H1 (cell line): Measurements from ENCODE around the gene FOXK1. TPM values are rescaled to one million over a fixed set of nuclear protein-coding genes. Genes with fewer than 3 reads are reported as not detected.

Experiments
- CTCF ChIA-PET: fragments of 300-600 bp; sonication (Branson Sonifier 250); formaldehyde crosslinking; loops from one replicate; lab custom pipeline; 2021; ENCODE audit not compliant: partially characterized antibody; lab: Charles Lee
- POLR2A ChIA-PET: fragments of 300-600 bp; sonication (Branson Sonifier 250); formaldehyde crosslinking; loops from one replicate; lab custom pipeline; 2021; ENCODE audit warnings: inconsistent platforms; ENCODE audit not compliant: partially characterized antibody; lab: Charles Lee
- DNase-seq, 2 experiments: peaks; one replicate each; pipeline versions ENCODE4 v3.0.0 to v3.0.0-alpha.2; 2010 to 2022; ENCODE audit warnings: low spot score in 2 of 2, low read depth in 1 of 2, mixed read lengths in 1 of 2
- FAIRE-seq: peaks from 2 replicates; lab custom pipeline; 2011; peaks lifted over from hg19 to GRCh38; lab: Jason Lieb, UNC
- H2AFZ ChIP-seq: 2 replicates; pipeline ENCODE4 v1.8.1; 2012; ENCODE audit warnings: low read length, inconsistent platforms
- H2AK5ac ChIP-seq: 2 replicates; pipeline ENCODE4 v1.6.1; 2013; ENCODE audit warnings: low read depth, low read length
- H2BK120ac ChIP-seq: replicated peaks from 2 replicates; pipeline ENCODE3; 2013; ENCODE audit warnings: low read depth, low read length, inconsistent platforms
- H2BK12ac ChIP-seq: 2 replicates; pipeline ENCODE4 v1.6.1; 2013; ENCODE audit warnings: low read depth, low read length
- H2BK15ac ChIP-seq: 2 replicates; pipeline ENCODE4 v1.6.1; 2013; ENCODE audit warnings: low read length
- H2BK20ac ChIP-seq: 2 replicates; pipeline ENCODE4 v1.6.1; 2013; ENCODE audit warnings: low read length
- H2BK5ac ChIP-seq: 2 replicates; pipeline ENCODE4 v1.6.1; 2013; ENCODE audit warnings: low read depth, low read length
- H3K14ac ChIP-seq: 2 replicates; pipeline ENCODE4 v1.6.1; 2013; ENCODE audit warnings: inconsistent platforms; ENCODE audit not compliant: insufficient read length
- H3K18ac ChIP-seq: 2 replicates; pipeline ENCODE4 v1.6.1; 2013; ENCODE audit warnings: low read length; ENCODE audit errors: extremely low read depth
- H3K23ac ChIP-seq: 2 replicates; pipeline ENCODE4 v1.6.1; 2013; ENCODE audit warnings: inconsistent platforms; ENCODE audit not compliant: insufficient read length
- H3K23me2 ChIP-seq: 2 replicates; pipeline ENCODE4 v1.6.1; 2013; ENCODE audit warnings: low read depth, low read length
- H3K27ac ChIP-seq: 2 replicates; pipeline ENCODE4 v1.6.1; 2011; ENCODE audit warnings: low read depth, low read length, inconsistent platforms
- H3K27me3 ChIP-seq, 4 experiments: replicated peaks in 1 of 4; 1 replicate in 1 of 4; 2 replicates in 3 of 4; pipeline versions ENCODE4 v1.6.1 to v1.8.1; 2011 to 2013; ENCODE audit warnings: low read length in 3 of 4, mild to moderate bottlenecking in 3 of 4, inconsistent platforms in 2 of 4, mixed read lengths in 2 of 4, moderate library complexity in 1 of 4; ENCODE audit not compliant: control insufficient read depth in 3 of 4, insufficient read depth in 3 of 4; ENCODE audit errors: extremely low read depth in 1 of 4
- H3K36me3 ChIP-seq, 4 experiments: 2 replicates each; pipeline versions ENCODE4 v1.6.1 to v1.8.1; 2011 to 2013; ENCODE audit warnings: mild to moderate bottlenecking in 4 of 4, low read length in 3 of 4, moderate library complexity in 2 of 4, control low read depth in 1 of 4, inconsistent platforms in 1 of 4; ENCODE audit not compliant: insufficient read depth in 4 of 4, control insufficient read depth in 2 of 4
- H3K4ac ChIP-seq: replicated peaks from 2 replicates; pipeline ENCODE3; 2013; ENCODE audit warnings: low read length, low read depth, mixed read lengths, inconsistent platforms; ENCODE audit not compliant: insufficient read length
- H3K4me1 ChIP-seq, 4 experiments: replicated peaks in 1 of 4; 1 replicate in 1 of 4; 2 replicates in 3 of 4; pipeline versions ENCODE4 v1.6.1 to v1.8.1; 2011 to 2013; ENCODE audit warnings: low read length in 3 of 4, inconsistent platforms in 2 of 4, mixed read lengths in 1 of 4; ENCODE audit not compliant: insufficient read depth in 4 of 4, control insufficient read depth in 3 of 4
- H3K4me2 ChIP-seq, 2 experiments: 2 replicates each; pipeline versions ENCODE4 v1.6.1 to v1.8.1; 2011 to 2013; ENCODE audit warnings: low read depth in 2 of 2, low read length in 2 of 2, control low read depth in 1 of 2, inconsistent platforms in 1 of 2, mild to moderate bottlenecking in 1 of 2; ENCODE audit not compliant: insufficient read depth in 1 of 2
- H3K4me3 ChIP-seq, 4 experiments: fragments of 200-600, 300-600 bp in 1 of 4; sonication (generic), shearing (Covaris generic), sonication (Bioruptor Twin) in 1 of 4; 2 replicates each; pipeline versions ENCODE4 v1.5.1 to v1.8.1; 2011 to 2016; ENCODE audit warnings: low read length in 4 of 4, low read depth in 3 of 4, control low read depth in 2 of 4, inconsistent platforms in 2 of 4, mild to moderate bottlenecking in 2 of 4, mixed read lengths in 1 of 4, moderate library complexity in 1 of 4; ENCODE audit not compliant: insufficient read depth in 2 of 4; ENCODE audit errors: extremely low read depth in 1 of 4
- H3K56ac ChIP-seq: replicated peaks from 2 replicates; pipeline ENCODE3; 2013; ENCODE audit warnings: low read depth, mild to moderate bottlenecking, mixed read lengths, low read length, inconsistent platforms; ENCODE audit not compliant: insufficient read length
- H3K79me1 ChIP-seq: 2 replicates; pipeline ENCODE4 v1.6.1; 2013; ENCODE audit warnings: low read depth, low read length, control low read depth
- H3K79me2 ChIP-seq, 2 experiments: 2 replicates each; pipeline versions ENCODE4 v1.6.1 to v1.8.1; 2012 to 2013; ENCODE audit warnings: low read length in 2 of 2, mild to moderate bottlenecking in 2 of 2, inconsistent platforms in 1 of 2; ENCODE audit not compliant: insufficient read depth in 2 of 2, control insufficient read depth in 1 of 2
- H3K9ac ChIP-seq, 4 experiments: replicated peaks in 1 of 4; 1 replicate in 1 of 4; 2 replicates in 3 of 4; pipeline versions ENCODE4 v1.6.1 to v1.8.1; 2011 to 2013; ENCODE audit warnings: low read depth in 3 of 4, low read length in 3 of 4, control low read depth in 2 of 4, mild to moderate bottlenecking in 2 of 4, moderate library complexity in 2 of 4, inconsistent platforms in 1 of 4; ENCODE audit errors: extremely low read depth in 1 of 4
- H3K9me3 ChIP-seq, 2 experiments: 2 replicates each; pipeline versions ENCODE4 v1.6.1 to v1.8.1; 2012 to 2013; ENCODE audit warnings: mild to moderate bottlenecking in 2 of 2, moderate library complexity in 2 of 2, control low read depth in 1 of 2, inconsistent platforms in 1 of 2, low read depth in 1 of 2, low read length in 1 of 2, mixed read lengths in 1 of 2; ENCODE audit not compliant: insufficient read depth in 2 of 2
- H4K20me1 ChIP-seq, 2 experiments: replicated peaks in 1 of 2; 2 replicates each; pipeline versions ENCODE3 to v1.8.1; 2011 to 2013; ENCODE audit warnings: inconsistent platforms in 2 of 2, low read length in 2 of 2, mild to moderate bottlenecking in 1 of 2; ENCODE audit not compliant: insufficient read depth in 2 of 2, control insufficient read depth in 1 of 2
- H4K5ac ChIP-seq: 2 replicates; pipeline ENCODE4 v1.6.1; 2013; ENCODE audit warnings: low read length, low read depth, mixed read lengths, inconsistent platforms; ENCODE audit not compliant: insufficient read length
- H4K8ac ChIP-seq: 2 replicates; pipeline ENCODE4 v1.8.0; 2013; ENCODE audit warnings: mild to moderate bottlenecking, moderate library complexity, low read length, inconsistent platforms; ENCODE audit not compliant: insufficient read depth; ENCODE audit errors: extremely low read depth
- H4K91ac ChIP-seq: replicated peaks from 2 replicates; pipeline ENCODE3; 2013; ENCODE audit warnings: low read length, mixed read lengths, inconsistent platforms; ENCODE audit not compliant: insufficient read length
- CBX8 ChIP-seq: fragments of 300-800, 300-1000 bp; sonication (generic); IDR thresholded peaks from 2 replicates; pipeline ENCODE4 v1.7.1; 2016; ENCODE audit warnings: low read depth, low read length, borderline replicate concordance
- CEBPB ChIP-seq: IDR thresholded peaks from 2 replicates; pipeline ENCODE4 v1.6.1; 2012; ENCODE audit warnings: low read depth, low read length
- CHD2 ChIP-seq: IDR thresholded peaks from 2 replicates; pipeline ENCODE4 v1.6.1; 2012; ENCODE audit warnings: low read length, improper control_type of control experiment
- GABPA ChIP-seq: IDR thresholded peaks from 2 replicates; pipeline ENCODE4 v1.6.1; 2011; ENCODE audit warnings: mild to moderate bottlenecking, low read length, moderate library complexity, borderline replicate concordance; ENCODE audit not compliant: insufficient read depth
- GTF2F1 ChIP-seq: IDR thresholded peaks from 2 replicates; pipeline ENCODE4 v1.6.1; 2012; ENCODE audit warnings: low read depth, low read length, improper control_type of control experiment, borderline replicate concordance
- KDM4A ChIP-seq: IDR thresholded peaks from one replicate; pipeline ENCODE4 v1.7.1; 2012; ENCODE audit warnings: low read depth, mild to moderate bottlenecking, moderate library complexity, low read length, inconsistent platforms; ENCODE audit not compliant: severe bottlenecking
- NANOG ChIP-seq: IDR thresholded peaks from 2 replicates; pipeline ENCODE4 v1.6.1; 2011; ENCODE audit warnings: low read length, low read depth, mild to moderate bottlenecking, inconsistent platforms; ENCODE audit not compliant: insufficient read depth, poor library complexity, severe bottlenecking
- PHF8 ChIP-seq: fragments of 200-600 bp; sonication (generic); conservative IDR thresholded peaks from 2 replicates; pipeline ENCODE4 v1.7.1; 2012; ENCODE audit warnings: low read depth, mild to moderate bottlenecking, inconsistent platforms, low read length, moderate library complexity
- POLR2AphosphoS5 ChIP-seq: IDR thresholded peaks from 2 replicates; pipeline ENCODE4 v1.6.1; 2011; ENCODE audit warnings: low read depth, low read length
- TAF1 ChIP-seq: IDR thresholded peaks from 2 replicates; pipeline ENCODE4 v1.6.1; 2011; ENCODE audit warnings: mild to moderate bottlenecking, low read depth, low read length
- WGBS, 2 experiments: shearing (Covaris generic) in 1 of 2; methylation state at CpG; one replicate each; pipeline versions ENCODE4 v1.1.6 to v1.1.7; 2013 to 2015; ENCODE audit warnings: low lambda C conversion rate in 2 of 2, mixed read lengths in 2 of 2, inconsistent platforms in 1 of 2, low coverage in 1 of 2, missing lambda C conversion rate in 1 of 2; ENCODE audit not compliant: insufficient replicate concordance in 2 of 2, insufficient coverage in 1 of 2, insufficient read length in 1 of 2; ENCODE audit errors: extremely low coverage in 1 of 2, missing lambda C conversion rate in 1 of 2; 5-methylcytosine and 5-hydroxymethylcytosine counted together
- polyA plus RNA-seq, 7 experiments: library from polyadenylated mRNA; depleted of rRNA in 3 of 7; stranded (reverse) in 5 of 7; unstranded in 2 of 7; fragments of >200 nt in 5 of 7; fragments of 200-250 nt in 2 of 7; gene quantifications; 1 replicate in 5 of 7; 2 replicates in 1 of 7; 4 replicates in 1 of 7; pipeline versions ENCODE4 v1.2.1 to v1.2.3, GENCODE V29; 2011 to 2013; ENCODE audit warnings: missing spikeins in 2 of 7, mixed read lengths in 2 of 7
- total RNA-seq: library from RNA; stranded (reverse); fragmentation: NEBNext Ultra II Directional; extraction: Animal tissue kit (Norgen Biotek cat#: 25700); gene quantifications from 2 replicates; pipeline ENCODE4 v1.2.1, GENCODE V29; 2021
- TF ChIP-seq, protein P1 (sequence below): IDR thresholded peaks from 2 replicates; pipeline ENCODE4 v1.6.1; 2012; ENCODE audit warnings: low read length, inconsistent platforms

Gene FOXK1
- total and polyA plus RNA-seq, 2 of the 8 experiments (the other 6 are each of a cell fraction or from before 2014, with no cell fraction given), result 2.0 to 8.5 TPM

DNA sequence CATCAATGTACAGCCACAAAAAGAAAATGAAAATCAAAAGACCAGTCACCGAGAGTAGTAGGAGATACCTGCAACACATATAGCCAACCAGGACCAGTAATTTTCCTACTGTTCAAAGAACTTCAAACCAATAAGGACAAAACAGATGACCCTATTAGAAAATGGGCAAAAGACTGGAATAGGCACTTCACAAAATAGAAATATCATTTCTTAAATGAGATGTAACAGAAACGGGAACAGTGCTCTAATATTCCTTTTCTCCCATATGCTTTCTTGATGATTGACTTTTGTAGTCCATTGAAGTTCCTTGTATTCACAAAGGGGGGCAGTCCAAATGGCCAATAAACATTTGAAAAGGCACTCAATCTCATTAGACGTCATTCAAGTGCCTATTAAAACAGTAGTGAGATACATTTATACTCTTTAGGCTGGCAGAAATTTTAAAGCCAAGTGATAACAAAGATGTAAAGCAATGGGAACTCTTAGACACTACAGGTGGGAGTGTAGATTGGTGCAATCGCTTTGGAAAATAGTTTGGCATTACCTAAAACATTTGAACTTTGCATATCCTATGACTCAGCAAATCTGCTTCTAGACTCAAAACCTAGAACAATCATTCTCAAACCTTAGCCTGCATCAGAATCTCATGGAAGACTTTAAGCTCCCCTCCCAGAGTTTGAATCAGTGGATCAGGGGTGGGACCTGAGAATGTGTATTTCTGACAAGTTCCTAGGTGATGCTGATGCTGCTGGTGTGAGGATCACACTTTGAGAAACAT lies 24.3 kb upstream of the FOXK1 start:
- Histone ChIP-seq H3K23me2 (no peaks in the 10 kb centered on the region), H3K23ac (no peak overlapping the region), H3K79me1 (no peaks in the 10 kb centered on the region), H3K18ac (no peak overlapping the region), H2BK5ac (no peak overlapping the region), H4K8ac (no peak overlapping the region), H3K4ac (no peak overlapping the region), H3K4me1 (no peaks in the 10 kb centered on the region), H3K9ac (no peak overlapping the region), H4K20me1 (no peaks in the 10 kb centered on the region), H3K14ac (no peak overlapping the region), H2BK120ac (no peak overlapping the region), H2AFZ (no peak overlapping the region), H3K79me2 (no peaks in the 10 kb centered on the region), H3K27me3 (peaks cover 0 to 2% (median 0%) of the 10 kb centered on the region in 4 experiments; a peak in 2 of 7 replicates), H2BK12ac (no peak overlapping the region), H4K5ac (no peak overlapping the region), H3K9me3 (peaks cover 30 to 58% of the 10 kb centered on the region in 2 experiments), H3K27ac (no peak overlapping the region), H3K4me3 (no peak overlapping the region), H2BK20ac (no peak overlapping the region), H2AK5ac (no peak overlapping the region), H4K91ac (no peak overlapping the region), H3K56ac (no peak overlapping the region), H2BK15ac (no peak overlapping the region), H3K4me2 (no peak overlapping the region), H3K36me3 (no peaks in the 10 kb centered on the region)
- ChIA-PET CTCF (no interaction called here), POLR2A (no interaction called here)
- DNase-seq, result no peak
- WGBS, 2 experiments, result 73% methylated on average over 4 of the region's 4 CpGs; no CpG with 5 or more reads in 1 of the 2 experiments
- no peak for FAIRE-seq
- TF ChIP-seq NANOG (no peak), CHD2 (no peak), KDM4A (no peak), GABPA (no peak), TAF1 (no peak), GTF2F1 (no peak), POLR2AphosphoS5 (no peak), CEBPB (no peak), PHF8 (no peak), CBX8 (no peak)
- TF ChIP-seq, protein P1, sequence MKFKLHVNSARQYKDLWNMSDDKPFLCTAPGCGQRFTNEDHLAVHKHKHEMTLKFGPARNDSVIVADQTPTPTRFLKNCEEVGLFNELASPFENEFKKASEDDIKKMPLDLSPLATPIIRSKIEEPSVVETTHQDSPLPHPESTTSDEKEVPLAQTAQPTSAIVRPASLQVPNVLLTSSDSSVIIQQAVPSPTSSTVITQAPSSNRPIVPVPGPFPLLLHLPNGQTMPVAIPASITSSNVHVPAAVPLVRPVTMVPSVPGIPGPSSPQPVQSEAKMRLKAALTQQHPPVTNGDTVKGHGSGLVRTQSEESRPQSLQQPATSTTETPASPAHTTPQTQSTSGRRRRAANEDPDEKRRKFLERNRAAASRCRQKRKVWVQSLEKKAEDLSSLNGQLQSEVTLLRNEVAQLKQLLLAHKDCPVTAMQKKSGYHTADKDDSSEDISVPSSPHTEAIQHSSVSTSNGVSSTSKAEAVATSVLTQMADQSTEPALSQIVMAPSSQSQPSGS, result no peak
